ENCODE data around the gene HRG. TPM values are rescaled to one million over a fixed set of nuclear protein-coding genes. Genes with fewer than 3 reads are reported as not detected.

HRG gene
- total and polyA plus RNA-seq, 2 of the 8 experiments (the other 6 are each of a cell fraction or from before 2014, with no cell fraction given) = 0.03 to 0.15 TPM

- CTCF ChIA-PET (ENCODE audit: partially characterized antibody) = interaction anchor here (2.5 kb wide), 1 partner anchor 109 kb away, joined by 17 read pairs; no protein-coding TSS in a partner anchor
Measured at GRCh38 chr3:186724911-186725310, 59.1 kb downstream of the HRG start.

More at GRCh38 chr3:186724911-186725310, 59.1 kb downstream of the HRG start:
- Histone ChIP-seq H2BK15ac (ENCODE audit: low read length) (no peak overlapping the region), H4K5ac (ENCODE audit: insufficient read length, low read depth, low read length) (no peak overlapping the region), H3K27ac (ENCODE audit: low read depth, low read length) (no peak overlapping the region), H3K56ac (replicated peaks; ENCODE audit: insufficient read length, low read depth, low read length) (no peak overlapping the region), H2AK5ac (ENCODE audit: low read depth, low read length) (no peak overlapping the region), H3K27me3 (replicated peaks in 1 of 4; ENCODE audit: control insufficient read depth in 3 of 4, extremely low read depth in 1 of 4, insufficient read depth in 3 of 4, low read length in 3 of 4) (no peaks in the 10 kb centered on the region), H3K23me2 (ENCODE audit: low read depth, low read length) (no peaks in the 10 kb centered on the region), H3K18ac (ENCODE audit: extremely low read depth, low read length) (no peak overlapping the region), H3K79me1 (ENCODE audit: low read depth, low read length) (no peaks in the 10 kb centered on the region), H3K14ac (ENCODE audit: insufficient read length) (no peak overlapping the region), H3K23ac (ENCODE audit: insufficient read length) (no peak overlapping the region), H3K4me2 (ENCODE audit: insufficient read depth in 1 of 2, low read depth in 2 of 2, low read length in 2 of 2) (no peak overlapping the region), H3K4ac (replicated peaks; ENCODE audit: insufficient read length, low read depth, low read length) (no peak overlapping the region), H3K4me1 (replicated peaks in 1 of 4; ENCODE audit: control insufficient read depth in 3 of 4, insufficient read depth in 4 of 4, low read length in 3 of 4) (no peaks in the 10 kb centered on the region; a peak in 2 of 7 replicates), H2BK120ac (replicated peaks; ENCODE audit: low read depth, low read length) (no peak overlapping the region), H3K9me3 (ENCODE audit: insufficient read depth in 2 of 2, low read depth in 1 of 2, low read length in 1 of 2) (no peaks in the 10 kb centered on the region), H2BK5ac (ENCODE audit: low read depth, low read length) (no peak overlapping the region), H3K79me2 (ENCODE audit: control insufficient read depth in 1 of 2, insufficient read depth in 2 of 2, low read length in 2 of 2) (no peaks in the 10 kb centered on the region), H4K91ac (replicated peaks; ENCODE audit: insufficient read length, low read length) (no peak overlapping the region), H2BK20ac (ENCODE audit: low read length) (no peak overlapping the region), H3K36me3 (ENCODE audit: control insufficient read depth in 2 of 4, insufficient read depth in 4 of 4, low read length in 3 of 4) (no peaks in the 10 kb centered on the region), H3K9ac (replicated peaks in 1 of 4; ENCODE audit: extremely low read depth in 1 of 4, low read depth in 3 of 4, low read length in 3 of 4) (no peak overlapping the region), H2BK12ac (ENCODE audit: low read depth, low read length) (no peak overlapping the region), H2AFZ (ENCODE audit: low read length) (no peak overlapping the region), H4K20me1 (replicated peaks in 1 of 2; ENCODE audit: control insufficient read depth in 1 of 2, insufficient read depth in 2 of 2, low read length in 2 of 2) (no peaks in the 10 kb centered on the region), H3K4me3 (ENCODE audit: extremely low read depth in 1 of 4, insufficient read depth in 2 of 4, low read depth in 3 of 4, low read length in 4 of 4) (no peak overlapping the region), H4K8ac (ENCODE audit: extremely low read depth, insufficient read depth, low read length) (no peak overlapping the region)
- WGBS, 2 experiments (ENCODE audit: extremely low coverage in 1 of 2, insufficient coverage in 1 of 2, insufficient read length in 1 of 2, insufficient replicate concordance in 2 of 2, low coverage in 1 of 2, low lambda C conversion rate in 2 of 2, missing lambda C conversion rate in 1 of 2) = 88% methylated on average over 12 of the region's 12 CpGs; no CpG with 5 or more reads in 1 of the 2 experiments
- FAIRE-seq = no peak
- POLR2A ChIA-PET (ENCODE audit: partially characterized antibody) = no interaction called here
- peak in 1 of 2 experiments; percentile 10 for DNase-seq (ENCODE audit: low read depth in 1 of 2, low spot score in 2 of 2)
- no peak for TF ChIP-seq ATF2 (IDR thresholded peaks at IDR 0.05; ENCODE audit: low read length)
- TF ChIP-seq SIX5 (IDR thresholded peaks at IDR 0.05; ENCODE audit: low read depth, low read length) = no peak
- TF ChIP-seq TEAD4 (IDR thresholded peaks at IDR 0.05; ENCODE audit: low read depth, low read length) = no peak
